Liver (tissue), 3 donors: ENCODE data around the gene RPS14.

ENCODE experiments used
- GABPA ChIP-seq, 2 donors: IDR thresholded peaks in 1 of 2; conservative IDR thresholded peaks in 1 of 2; 2 replicates each; pipeline ENCODE4 v1.6.1; 2016; ENCODE audit warnings: antibody characterized with exemption in 2 of 2, mild to moderate bottlenecking in 1 of 2, moderate library complexity in 1 of 2
- NR2F2 ChIP-seq: IDR thresholded peaks from 2 replicates; pipeline ENCODE4 v1.6.1; 2016; ENCODE audit warnings: antibody characterized with exemption
- RAD21 ChIP-seq, 2 donors: IDR thresholded peaks; 2 replicates each; pipeline ENCODE4 v1.6.1; 2016; ENCODE audit warnings: antibody characterized with exemption in 2 of 2, mild to moderate bottlenecking in 2 of 2
- SP1 ChIP-seq: IDR thresholded peaks from 2 replicates; pipeline ENCODE4 v1.6.1; 2018; ENCODE audit warnings: antibody characterized with exemption, mild to moderate bottlenecking
- YY1 ChIP-seq: IDR thresholded peaks from 2 replicates; pipeline ENCODE4 v1.6.1; 2016; ENCODE audit warnings: antibody characterized with exemption, mild to moderate bottlenecking
- TF ChIP-seq, protein P1 (sequence below): fragments of 150-350 bp; IDR thresholded peaks from 2 replicates; pipeline ENCODE4 v1.5.1; 2017; ENCODE audit warnings: improper control_type of control experiment, low read depth, low read length; ENCODE audit not compliant: missing input control
- TF ChIP-seq, protein P2 (sequence below): IDR thresholded peaks from 2 replicates; pipeline ENCODE4 v1.6.1; 2016; ENCODE audit warnings: antibody characterized with exemption
- donor health status: healthy.
- donor health status: healthy.

DNA sequence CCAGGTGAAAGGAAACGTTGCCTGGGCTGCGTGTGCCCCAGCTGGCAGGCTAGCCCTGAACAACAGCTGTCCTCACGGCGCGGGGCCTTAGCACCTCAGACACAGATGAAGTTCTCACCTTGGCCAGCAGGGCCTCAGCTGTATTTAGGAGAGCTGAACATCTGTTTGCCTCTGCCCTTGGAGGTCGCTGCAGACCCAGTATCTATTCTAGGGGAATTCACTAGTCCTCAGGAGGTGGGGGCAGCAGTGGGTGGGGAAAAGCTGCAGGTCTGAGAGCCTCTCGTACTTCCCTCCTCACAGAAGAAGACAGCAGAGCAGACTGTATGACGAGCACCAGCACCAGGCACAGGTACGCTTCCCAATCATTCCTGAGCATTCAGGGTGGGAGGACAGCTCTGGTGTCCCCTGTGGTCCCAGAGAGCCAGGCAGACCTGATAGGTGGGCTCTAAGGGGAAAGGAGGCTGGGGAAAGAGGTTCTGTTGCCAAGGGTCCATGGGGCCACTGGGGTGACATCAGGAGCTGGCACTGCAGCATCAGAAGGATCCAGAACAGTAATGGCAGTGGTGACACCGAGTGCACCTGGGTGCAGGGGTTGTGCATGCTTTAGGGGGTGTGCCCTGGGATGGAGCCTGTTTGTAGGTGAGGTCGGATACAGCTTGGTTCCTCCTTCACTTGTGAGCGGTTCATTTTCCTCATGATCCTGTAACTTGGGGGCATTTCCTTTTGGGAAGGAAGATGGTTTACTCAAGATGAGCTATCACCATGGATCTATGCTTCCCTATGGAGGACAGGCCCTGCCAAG, 50.6 kb downstream of the RPS14 start:
- TF ChIP-seq RAD21 (IDR thresholded peaks at IDR 0.05) (peak in 1 of 2 donors; percentile 23), GABPA (IDR thresholded peaks at IDR 0.05 in 1 of 2, conservative IDR thresholded peaks at IDR 0.05 in 1 of 2) (no peak), NR2F2 (no peak), SP1 (no peak), YY1 (no peak)
- TF ChIP-seq, protein P1, sequence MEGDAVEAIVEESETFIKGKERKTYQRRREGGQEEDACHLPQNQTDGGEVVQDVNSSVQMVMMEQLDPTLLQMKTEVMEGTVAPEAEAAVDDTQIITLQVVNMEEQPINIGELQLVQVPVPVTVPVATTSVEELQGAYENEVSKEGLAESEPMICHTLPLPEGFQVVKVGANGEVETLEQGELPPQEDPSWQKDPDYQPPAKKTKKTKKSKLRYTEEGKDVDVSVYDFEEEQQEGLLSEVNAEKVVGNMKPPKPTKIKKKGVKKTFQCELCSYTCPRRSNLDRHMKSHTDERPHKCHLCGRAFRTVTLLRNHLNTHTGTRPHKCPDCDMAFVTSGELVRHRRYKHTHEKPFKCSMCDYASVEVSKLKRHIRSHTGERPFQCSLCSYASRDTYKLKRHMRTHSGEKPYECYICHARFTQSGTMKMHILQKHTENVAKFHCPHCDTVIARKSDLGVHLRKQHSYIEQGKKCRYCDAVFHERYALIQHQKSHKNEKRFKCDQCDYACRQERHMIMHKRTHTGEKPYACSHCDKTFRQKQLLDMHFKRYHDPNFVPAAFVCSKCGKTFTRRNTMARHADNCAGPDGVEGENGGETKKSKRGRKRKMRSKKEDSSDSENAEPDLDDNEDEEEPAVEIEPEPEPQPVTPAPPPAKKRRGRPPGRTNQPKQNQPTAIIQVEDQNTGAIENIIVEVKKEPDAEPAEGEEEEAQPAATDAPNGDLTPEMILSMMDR: no peak
- TF ChIP-seq, protein P2, sequence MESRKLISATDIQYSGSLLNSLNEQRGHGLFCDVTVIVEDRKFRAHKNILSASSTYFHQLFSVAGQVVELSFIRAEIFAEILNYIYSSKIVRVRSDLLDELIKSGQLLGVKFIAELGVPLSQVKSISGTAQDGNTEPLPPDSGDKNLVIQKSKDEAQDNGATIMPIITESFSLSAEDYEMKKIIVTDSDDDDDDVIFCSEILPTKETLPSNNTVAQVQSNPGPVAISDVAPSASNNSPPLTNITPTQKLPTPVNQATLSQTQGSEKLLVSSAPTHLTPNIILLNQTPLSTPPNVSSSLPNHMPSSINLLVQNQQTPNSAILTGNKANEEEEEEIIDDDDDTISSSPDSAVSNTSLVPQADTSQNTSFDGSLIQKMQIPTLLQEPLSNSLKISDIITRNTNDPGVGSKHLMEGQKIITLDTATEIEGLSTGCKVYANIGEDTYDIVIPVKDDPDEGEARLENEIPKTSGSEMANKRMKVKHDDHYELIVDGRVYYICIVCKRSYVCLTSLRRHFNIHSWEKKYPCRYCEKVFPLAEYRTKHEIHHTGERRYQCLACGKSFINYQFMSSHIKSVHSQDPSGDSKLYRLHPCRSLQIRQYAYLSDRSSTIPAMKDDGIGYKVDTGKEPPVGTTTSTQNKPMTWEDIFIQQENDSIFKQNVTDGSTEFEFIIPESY: no peak
